ENCODE results near the gene NPLOC4.

GRCh38 chr17:81558115-81558468, 78.8 kb downstream of the NPLOC4 start:
- TF ChIP-seq ZNF785 (tag by site-specific recombination; IDR thresholded peaks at IDR 0.05): no peak
- no peak for TF ChIP-seq ZNF792 (tag by site-specific recombination; IDR thresholded peaks at IDR 0.05)
- TF ChIP-seq ZNF664 (tag by site-specific recombination; IDR thresholded peaks at IDR 0.05): no peak
- no peak for TF ChIP-seq RBAK (tag by site-specific recombination; IDR thresholded peaks at IDR 0.05)
- TF ChIP-seq KLF16 (tag by site-specific recombination; IDR thresholded peaks at IDR 0.05): no peak
- TF ChIP-seq, protein P1, sequence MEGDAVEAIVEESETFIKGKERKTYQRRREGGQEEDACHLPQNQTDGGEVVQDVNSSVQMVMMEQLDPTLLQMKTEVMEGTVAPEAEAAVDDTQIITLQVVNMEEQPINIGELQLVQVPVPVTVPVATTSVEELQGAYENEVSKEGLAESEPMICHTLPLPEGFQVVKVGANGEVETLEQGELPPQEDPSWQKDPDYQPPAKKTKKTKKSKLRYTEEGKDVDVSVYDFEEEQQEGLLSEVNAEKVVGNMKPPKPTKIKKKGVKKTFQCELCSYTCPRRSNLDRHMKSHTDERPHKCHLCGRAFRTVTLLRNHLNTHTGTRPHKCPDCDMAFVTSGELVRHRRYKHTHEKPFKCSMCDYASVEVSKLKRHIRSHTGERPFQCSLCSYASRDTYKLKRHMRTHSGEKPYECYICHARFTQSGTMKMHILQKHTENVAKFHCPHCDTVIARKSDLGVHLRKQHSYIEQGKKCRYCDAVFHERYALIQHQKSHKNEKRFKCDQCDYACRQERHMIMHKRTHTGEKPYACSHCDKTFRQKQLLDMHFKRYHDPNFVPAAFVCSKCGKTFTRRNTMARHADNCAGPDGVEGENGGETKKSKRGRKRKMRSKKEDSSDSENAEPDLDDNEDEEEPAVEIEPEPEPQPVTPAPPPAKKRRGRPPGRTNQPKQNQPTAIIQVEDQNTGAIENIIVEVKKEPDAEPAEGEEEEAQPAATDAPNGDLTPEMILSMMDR (tag by site-specific recombination; IDR thresholded peaks at IDR 0.05): no peak
- TF ChIP-seq BCL11A (tag by site-specific recombination; IDR thresholded peaks at IDR 0.05; ENCODE audit: low read depth): no peak
- no peak for TF ChIP-seq ZNF571 (tag by site-specific recombination; IDR thresholded peaks at IDR 0.05)

Measured in HEK293 (cell line).